Neural progenitor cell (in vitro differentiated cells): ENCODE measurements around the gene LMBR1. TPM values are rescaled to one million over a fixed set of nuclear protein-coding genes. Genes with fewer than 3 reads are reported as not detected.
"Not testable (repeated sequence)": the region's sequence is repeated elsewhere in the genome, so short reads cannot be mapped to it uniquely, and the experiment has no call there.

Source experiments
- DNase-seq: peaks from one replicate; pipeline ENCODE4 v3.0.0-alpha.2; 2016; ENCODE audit warnings: low spot score
- H2AFZ ChIP-seq: fragments of 200-600 bp; sonication (generic); replicated peaks from 2 replicates; pipeline ENCODE4 v1.6.1; 2016; ENCODE audit warnings: antibody characterized with exemption
- H3F3A ChIP-seq: fragments of 200-600 bp; sonication (generic); 2 replicates; pipeline ENCODE4 v1.6.1; 2016; ENCODE audit warnings: antibody characterized with exemption, low read depth
- H3K27ac ChIP-seq: fragments of 200-600 bp; sonication (generic); 2 replicates; pipeline ENCODE4 v1.5.1; 2016; ENCODE audit warnings: mild to moderate bottlenecking
- H3K27me3 ChIP-seq: fragments of 200-600 bp; sonication (generic); 2 replicates; pipeline ENCODE4 v1.6.1; 2016; ENCODE audit warnings: mild to moderate bottlenecking, moderate library complexity
- H3K36me3 ChIP-seq: fragments of 200-600 bp; sonication (generic); 2 replicates; pipeline ENCODE4 v1.5.1; 2016
- H3K4me1 ChIP-seq: fragments of 200-600 bp; sonication (generic); 2 replicates; pipeline ENCODE4 v1.6.1; 2016; ENCODE audit warnings: mixed run types
- H3K4me2 ChIP-seq: fragments of 200-600 bp; sonication (generic); 2 replicates; pipeline ENCODE4 v1.6.1; 2016
- H3K4me3 ChIP-seq: fragments of 200-600 bp; sonication (generic); 2 replicates; pipeline ENCODE4 v1.5.1; 2016
- H3K79me2 ChIP-seq: fragments of 200-600 bp; sonication (generic); 2 replicates; pipeline ENCODE4 v1.6.1; 2016; ENCODE audit warnings: low read depth
- H3K9ac ChIP-seq: fragments of 200-600 bp; sonication (generic); 2 replicates; pipeline ENCODE4 v1.6.1; 2016
- H3K9me3 ChIP-seq: fragments of 200-600 bp; sonication (generic); 2 replicates; pipeline ENCODE4 v1.5.1; 2016; ENCODE audit warnings: low read depth
- H4K20me1 ChIP-seq: fragments of 200-600 bp; sonication (generic); 2 replicates; pipeline ENCODE4 v1.6.1; 2016; ENCODE audit warnings: low read depth
- H3K27ac Mint-ChIP-seq: 3 replicates; pipeline ENCODE4 v1.8.0; 2021; ENCODE audit warnings: mixed read lengths
- H3K27me3 Mint-ChIP-seq: 2 replicates; pipeline ENCODE4 v1.8.0; 2022; ENCODE audit warnings: low read depth, mild to moderate bottlenecking, inconsistent platforms, moderate library complexity, mixed read lengths; ENCODE audit not compliant: insufficient read depth
- H3K36me3 Mint-ChIP-seq: 3 replicates; pipeline ENCODE4 v1.8.0; 2021; ENCODE audit warnings: mixed read lengths
- H3K4me1 Mint-ChIP-seq: 3 replicates; pipeline ENCODE4 v1.8.0; 2021; ENCODE audit warnings: mixed read lengths
- H3K4me3 Mint-ChIP-seq: 3 replicates; pipeline ENCODE4 v1.8.0; 2021; ENCODE audit warnings: mild to moderate bottlenecking, moderate library complexity, mixed read lengths
- H3K9me3 Mint-ChIP-seq: 3 replicates; pipeline ENCODE4 v1.8.0; 2020; ENCODE audit warnings: mixed read lengths
- EZH2 ChIP-seq: fragments of 200-600 bp; sonication (generic); IDR thresholded peaks from 2 replicates; pipeline ENCODE4 v1.6.1; 2017; ENCODE audit warnings: antibody characterized with exemption, mild to moderate bottlenecking, moderate library complexity
- EZH2phosphoT487 ChIP-seq: fragments of 200-600 bp; sonication (generic); IDR thresholded peaks from 2 replicates; pipeline ENCODE4 v1.6.1; 2017; ENCODE audit warnings: antibody characterized with exemption
- total RNA-seq: library from RNA; depleted of rRNA; stranded (reverse); fragments of >200 nt; gene quantifications from 2 replicates; pipeline ENCODE4 v1.2.3, GENCODE V29; 2015; ENCODE audit warnings: low replicate concordance
- TF ChIP-seq, protein P1 (sequence below): fragments of 200-600 bp; sonication (generic); IDR thresholded peaks from 2 replicates; pipeline ENCODE4 v1.5.1; 2017; ENCODE audit warnings: antibody characterized with exemption, mild to moderate bottlenecking

The LMBR1 gene
- total RNA-seq, 1 donor from 2014 or later = 58.1 TPM

DNA sequence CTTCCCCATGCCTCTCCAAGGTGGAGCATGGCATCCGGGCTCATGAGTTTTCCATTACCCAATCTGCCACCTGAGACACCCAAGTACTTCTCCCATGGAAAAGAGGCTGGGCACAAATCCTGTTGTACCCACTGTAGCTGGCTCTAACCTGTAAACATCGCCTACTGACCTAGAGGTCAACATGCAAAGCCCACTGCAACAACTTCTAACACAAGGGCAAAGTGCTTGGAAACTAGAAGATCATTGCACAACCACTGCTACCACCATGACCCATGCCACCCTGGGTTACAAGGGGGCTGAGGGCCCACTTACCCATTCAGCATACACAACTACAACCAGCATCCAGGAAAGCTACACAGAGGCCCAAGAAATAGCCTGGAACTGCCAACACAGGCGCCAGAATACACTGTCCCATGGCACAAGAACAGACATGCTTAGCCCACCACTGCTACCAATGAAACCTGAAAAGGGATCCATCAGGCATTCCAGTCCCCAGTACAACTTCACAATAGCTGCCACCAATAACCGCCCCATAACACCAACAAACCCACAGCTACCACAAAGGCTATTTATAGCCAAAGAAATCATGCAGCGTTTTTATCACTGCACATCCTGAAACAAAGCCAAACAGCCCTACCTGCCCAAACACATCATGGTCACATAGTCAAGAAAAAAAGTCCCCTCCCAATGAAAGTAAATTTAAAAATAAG lies 189.1 kb downstream of the LMBR1 start:
- Mint-ChIP-seq H3K36me3 (peaks cover 25% of the 10 kb centered on the region), H3K4me1 (no peaks in the 10 kb centered on the region), H3K27me3 (no peaks in the 10 kb centered on the region), H3K4me3 (no peak overlapping the region), H3K27ac (no peak overlapping the region), H3K9me3 (peaks cover 20% of the 10 kb centered on the region)
- H2AFZ ChIP-seq = no peak overlapping the region
- H3K27ac ChIP-seq = no peak overlapping the region
- H3K4me1 ChIP-seq = no peaks in the 10 kb centered on the region
- DNase-seq = no peak
- H4K20me1 ChIP-seq = no peaks in the 10 kb centered on the region
- no peaks in the 10 kb centered on the region for H3F3A ChIP-seq
- TF ChIP-seq EZH2 (no peak), EZH2phosphoT487 (no peak)
- TF ChIP-seq, protein P1, sequence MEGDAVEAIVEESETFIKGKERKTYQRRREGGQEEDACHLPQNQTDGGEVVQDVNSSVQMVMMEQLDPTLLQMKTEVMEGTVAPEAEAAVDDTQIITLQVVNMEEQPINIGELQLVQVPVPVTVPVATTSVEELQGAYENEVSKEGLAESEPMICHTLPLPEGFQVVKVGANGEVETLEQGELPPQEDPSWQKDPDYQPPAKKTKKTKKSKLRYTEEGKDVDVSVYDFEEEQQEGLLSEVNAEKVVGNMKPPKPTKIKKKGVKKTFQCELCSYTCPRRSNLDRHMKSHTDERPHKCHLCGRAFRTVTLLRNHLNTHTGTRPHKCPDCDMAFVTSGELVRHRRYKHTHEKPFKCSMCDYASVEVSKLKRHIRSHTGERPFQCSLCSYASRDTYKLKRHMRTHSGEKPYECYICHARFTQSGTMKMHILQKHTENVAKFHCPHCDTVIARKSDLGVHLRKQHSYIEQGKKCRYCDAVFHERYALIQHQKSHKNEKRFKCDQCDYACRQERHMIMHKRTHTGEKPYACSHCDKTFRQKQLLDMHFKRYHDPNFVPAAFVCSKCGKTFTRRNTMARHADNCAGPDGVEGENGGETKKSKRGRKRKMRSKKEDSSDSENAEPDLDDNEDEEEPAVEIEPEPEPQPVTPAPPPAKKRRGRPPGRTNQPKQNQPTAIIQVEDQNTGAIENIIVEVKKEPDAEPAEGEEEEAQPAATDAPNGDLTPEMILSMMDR = no peak
- no peaks in the 10 kb centered on the region for H3K79me2 ChIP-seq
- H3K9ac ChIP-seq = no peak overlapping the region
- no peaks in the 10 kb centered on the region for H3K9me3 ChIP-seq
- no peaks in the 10 kb centered on the region for H3K27me3 ChIP-seq
- H3K4me2 ChIP-seq = no peak overlapping the region
- H3K36me3 ChIP-seq = peaks cover 14% of the 10 kb centered on the region
- no peak overlapping the region for H3K4me3 ChIP-seq

DNA sequence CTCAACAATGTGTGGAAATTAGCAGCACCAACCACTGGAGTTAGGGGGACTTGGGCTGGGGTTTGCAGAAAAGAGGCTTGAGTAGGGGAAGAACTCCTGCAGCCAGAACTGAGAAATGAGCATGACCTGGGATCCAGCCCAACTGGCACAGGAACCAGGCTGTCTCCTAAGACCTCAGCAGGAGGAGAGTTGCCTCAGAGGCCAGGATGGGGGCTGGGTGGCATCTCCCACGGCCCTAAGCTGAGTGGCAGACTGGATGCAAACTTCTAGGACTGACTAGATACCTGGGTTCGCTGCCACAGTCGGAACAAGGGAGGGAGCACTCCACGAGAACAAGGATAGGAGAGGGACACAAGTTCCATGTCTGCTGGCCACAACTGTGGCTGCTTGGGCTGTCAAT lies 189.8 kb downstream of the LMBR1 start:
- H2AFZ ChIP-seq = no peak overlapping the region
- no peaks in the 10 kb centered on the region for H3K27me3 Mint-ChIP-seq
- H3F3A ChIP-seq = no peaks in the 10 kb centered on the region
- no peak overlapping the region for H3K9ac ChIP-seq
- H3K27me3 ChIP-seq = no peaks in the 10 kb centered on the region
- H3K27ac ChIP-seq = no peak overlapping the region
- no peak overlapping the region for H3K4me3 ChIP-seq
- TF ChIP-seq EZH2 (no peak), EZH2phosphoT487 (no peak)
- TF ChIP-seq, protein P1 = no peak
- no peak overlapping the region for H3K4me3 Mint-ChIP-seq
- H3K4me2 ChIP-seq = no peak overlapping the region
- H3K4me1 ChIP-seq = no peaks in the 10 kb centered on the region
- no peaks in the 10 kb centered on the region for H3K4me1 Mint-ChIP-seq
- H3K9me3 Mint-ChIP-seq = peaks cover 26% of the 10 kb centered on the region
- H4K20me1 ChIP-seq = no peaks in the 10 kb centered on the region
- H3K36me3 Mint-ChIP-seq = peaks cover 29% of the 10 kb centered on the region
- no peak for DNase-seq
- no peaks in the 10 kb centered on the region for H3K79me2 ChIP-seq
- no peaks in the 10 kb centered on the region for H3K9me3 ChIP-seq
- no peak overlapping the region for H3K27ac Mint-ChIP-seq
- H3K36me3 ChIP-seq = peaks cover 14% of the 10 kb centered on the region

GRCh38 chr7:156702399-156702798 lies 190.6 kb downstream of the LMBR1 start:
- no peaks in the 10 kb centered on the region for H3K9me3 ChIP-seq
- H3K4me2 ChIP-seq = no peak overlapping the region
- H3K4me1 ChIP-seq = no peaks in the 10 kb centered on the region
- Mint-ChIP-seq H3K27me3 (no peaks in the 10 kb centered on the region), H3K9me3 (peaks cover 33% of the 10 kb centered on the region), H3K4me1 (no peaks in the 10 kb centered on the region), H3K4me3 (no peak overlapping the region), H3K27ac (no peak overlapping the region), H3K36me3 (peaks cover 33% of the 10 kb centered on the region)
- no peak overlapping the region for H2AFZ ChIP-seq
- no peak for DNase-seq
- H3K4me3 ChIP-seq = no peak overlapping the region
- no peaks in the 10 kb centered on the region for H3F3A ChIP-seq
- no peaks in the 10 kb centered on the region for H3K27me3 ChIP-seq
- H4K20me1 ChIP-seq = no peaks in the 10 kb centered on the region
- no peak overlapping the region for H3K9ac ChIP-seq
- H3K27ac ChIP-seq = no peak overlapping the region
- no peaks in the 10 kb centered on the region for H3K79me2 ChIP-seq
- peaks cover 14% of the 10 kb centered on the region for H3K36me3 ChIP-seq
- TF ChIP-seq EZH2phosphoT487 (no peak), EZH2 (no peak)

DNA sequence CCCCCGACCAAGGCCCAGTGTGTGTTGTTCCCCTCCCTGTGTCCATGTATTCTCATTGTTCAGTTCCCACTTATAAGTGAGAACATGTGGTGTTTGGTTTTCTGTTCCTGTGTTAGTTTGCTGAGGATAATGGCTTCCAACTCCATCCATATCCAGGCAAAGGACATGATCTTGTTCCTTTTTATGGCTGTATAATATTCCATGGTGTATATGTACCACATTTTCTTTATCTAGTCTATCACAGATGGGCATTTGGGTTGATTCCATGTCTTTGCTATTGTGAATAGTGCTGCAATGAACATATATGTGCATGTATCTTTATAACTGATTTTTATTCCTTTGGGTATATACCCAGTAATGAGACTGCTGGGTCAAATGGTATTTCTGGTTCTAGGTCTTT lies 191.2 kb downstream of the LMBR1 start:
- DNase-seq, H3F3A ChIP-seq, H3K27ac ChIP-seq, H4K20me1 ChIP-seq, H3K4me3 ChIP-seq, H2AFZ ChIP-seq, H3K27me3 Mint-ChIP-seq, H3K27me3 ChIP-seq, H3K9me3 ChIP-seq, H3K4me3 Mint-ChIP-seq, H3K79me2 ChIP-seq, H3K27ac Mint-ChIP-seq, H3K9ac ChIP-seq, H3K4me1 Mint-ChIP-seq, H3K4me1 ChIP-seq, H3K4me2 ChIP-seq: not testable (repeated sequence)
- H3K36me3 Mint-ChIP-seq = peaks cover 38% of the 10 kb centered on the region
- H3K36me3 ChIP-seq = peaks cover 14% of the 10 kb centered on the region
- H3K9me3 Mint-ChIP-seq = peaks cover 33% of the 10 kb centered on the region

DNA sequence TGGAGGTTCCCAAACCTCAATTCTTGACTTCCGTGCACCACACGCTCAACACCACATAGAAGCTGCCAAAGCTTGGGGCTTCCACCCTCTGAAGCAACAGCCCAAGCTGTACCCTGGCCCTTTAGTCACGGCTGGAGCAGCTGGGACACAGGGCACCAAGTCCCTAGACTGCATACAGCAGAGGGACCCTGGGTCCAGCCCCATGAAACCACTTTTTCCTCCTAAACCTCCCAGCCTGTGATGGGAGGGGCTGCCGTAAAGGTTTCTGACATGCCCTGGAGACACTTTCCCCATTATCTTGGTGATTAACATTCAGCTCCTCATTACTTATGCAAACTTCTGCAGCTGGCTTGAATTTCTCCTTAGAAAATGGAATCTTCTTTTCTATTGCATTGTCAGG lies 194.5 kb downstream of the LMBR1 start:
- peaks cover 14% of the 10 kb centered on the region for H3K36me3 ChIP-seq
- Mint-ChIP-seq H3K36me3 (peaks cover 51% of the 10 kb centered on the region), H3K9me3 (peaks cover 63% of the 10 kb centered on the region)
- H3K79me2 ChIP-seq, H3K4me1 ChIP-seq, H3K9ac ChIP-seq, H3K4me3 Mint-ChIP-seq, H2AFZ ChIP-seq, H3K4me2 ChIP-seq, H3K27ac Mint-ChIP-seq, H3F3A ChIP-seq, H3K4me3 ChIP-seq, H3K4me1 Mint-ChIP-seq, H3K27me3 ChIP-seq, H3K27ac ChIP-seq, DNase-seq, H3K9me3 ChIP-seq, H3K27me3 Mint-ChIP-seq, H4K20me1 ChIP-seq: not testable (repeated sequence)

DNA sequence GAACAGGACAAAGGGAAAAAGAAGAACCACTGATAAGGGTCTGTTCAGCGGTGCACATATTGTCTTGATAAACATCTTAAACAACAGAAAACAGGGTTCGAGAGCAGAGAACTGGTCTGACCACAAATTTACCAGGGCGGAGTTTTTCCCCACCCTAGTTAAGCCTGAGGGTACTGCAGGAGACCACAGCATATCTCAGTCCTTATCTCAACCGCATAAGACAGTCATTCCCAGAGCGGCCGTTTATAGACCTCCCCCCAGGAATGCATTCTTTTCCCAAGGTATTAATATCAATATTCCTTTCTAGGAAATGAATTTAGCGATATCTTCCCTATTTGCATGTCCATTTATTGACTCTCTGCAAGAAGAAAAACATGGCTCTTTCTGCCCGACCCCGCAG lies 195.7 kb downstream of the LMBR1 start:
- H3K36me3 ChIP-seq = peaks cover 14% of the 10 kb centered on the region
- H3K27ac ChIP-seq, H3K4me3 ChIP-seq, H3K27me3 ChIP-seq, H3K79me2 ChIP-seq, H4K20me1 ChIP-seq, H3K9me3 ChIP-seq, DNase-seq, H3K27ac Mint-ChIP-seq, H3K4me1 Mint-ChIP-seq, H3K4me1 ChIP-seq, H3K9ac ChIP-seq, H3K4me3 Mint-ChIP-seq, H3F3A ChIP-seq, H2AFZ ChIP-seq, H3K27me3 Mint-ChIP-seq, H3K4me2 ChIP-seq: not testable (repeated sequence)
- Mint-ChIP-seq H3K9me3 (peaks cover 73% of the 10 kb centered on the region), H3K36me3 (peaks cover 52% of the 10 kb centered on the region)
